Spleen (tissue), 11 donors: ENCODE data around the gene RAB33B. TPM values are rescaled to one million over a fixed set of nuclear protein-coding genes. Genes with fewer than 3 reads are reported as not detected.

Experiments used
- DNase-seq: peaks from one replicate; pipeline ENCODE4 v3.0.0-alpha.2; 2020
- H3K27ac ChIP-seq, 8 donors: fragments of 200-600 bp; sonication (generic) in 7 of 8; 1 replicate in 4 of 8; 2 replicates in 4 of 8; pipeline versions ENCODE4 v1.5.0 to v1.8.0; 2016 to 2021; ENCODE audit warnings: inconsistent platforms in 4 of 8, mild to moderate bottlenecking in 4 of 8, moderate library complexity in 1 of 8
- H3K27me3 ChIP-seq, 7 donors: fragments of 200-600 bp; sonication (generic) in 6 of 7; replicated peaks in 1 of 7; 1 replicate in 4 of 7; 2 replicates in 3 of 7; pipeline versions ENCODE4 v1.5.0 to v1.8.0; 2016 to 2021; ENCODE audit warnings: inconsistent platforms in 3 of 7, mild to moderate bottlenecking in 1 of 7
- H3K36me3 ChIP-seq, 6 donors: fragments of 200-600 bp; sonication (generic) in 5 of 6; 1 replicate in 4 of 6; 2 replicates in 2 of 6; pipeline versions ENCODE4 v1.5.0 to v1.8.0; 2016 to 2021; ENCODE audit warnings: inconsistent platforms in 2 of 6
- H3K4me1 ChIP-seq, 6 donors: fragments of 200-600 bp; sonication (generic) in 5 of 6; 1 replicate in 3 of 6; 2 replicates in 3 of 6; pipeline versions ENCODE4 v1.5.0 to v1.8.0; 2016 to 2021; ENCODE audit warnings: inconsistent platforms in 3 of 6
- H3K4me3 ChIP-seq, 8 donors: fragments of 200-600 bp; sonication (generic) in 7 of 8; 1 replicate in 4 of 8; 2 replicates in 4 of 8; pipeline versions ENCODE4 v1.5.0 to v1.8.0; 2016 to 2021; ENCODE audit warnings: inconsistent platforms in 4 of 8, mild to moderate bottlenecking in 4 of 8, moderate library complexity in 2 of 8
- H3K9me3 ChIP-seq, 8 donors: fragments of 200-600 bp; sonication (generic) in 7 of 8; 1 replicate in 4 of 8; 2 replicates in 4 of 8; pipeline versions ENCODE4 v1.5.0 to v1.8.0; 2016 to 2021; ENCODE audit warnings: inconsistent platforms in 4 of 8
- CTCF ChIP-seq, 11 experiments: fragments of 200-600 bp in 7 of 11; fragments of 450-650 bp in 4 of 11; sonication (generic) in 4 of 11; IDR thresholded peaks in 8 of 11; conservative IDR thresholded peaks in 3 of 11; 1 replicate in 7 of 11; 2 replicates in 4 of 11; pipeline versions ENCODE4 v1.4.0 to v1.8.0; 2016 to 2021; ENCODE audit warnings: antibody characterized with exemption in 11 of 11, inconsistent platforms in 4 of 11, mild to moderate bottlenecking in 1 of 11
- POLR2A ChIP-seq, 3 donors: fragments of 450-650 bp; IDR thresholded peaks; one replicate each; pipeline ENCODE4 v1.5.1; 2017; ENCODE audit warnings: antibody characterized with exemption in 3 of 3, mild to moderate bottlenecking in 1 of 3
- POLR2AphosphoS5 ChIP-seq, 3 donors: sonication (generic); formaldehyde crosslinking; IDR thresholded peaks; one replicate each; pipeline ENCODE4 v1.5.1; 2017; ENCODE audit warnings: antibody characterized with exemption in 3 of 3
- WGBS, 5 donors: extraction: QIAGEN DNeasy Blood & Tissue Kit in 3 of 5; methylation state at CpG; one replicate each; pipeline versions ENCODE4 v1.1.5 to v1.1.7; 2013 to 2018; 5-methylcytosine and 5-hydroxymethylcytosine counted together
- intact Hi-C: fragments of 100-400 bp; cut with DNase I; formaldehyde crosslinking; loops from one replicate; pipeline ENCODE4 v1.15.0; 2023; ENCODE audit warnings: low total_unique reads
- polyA plus RNA-seq, 3 donors: library from polyadenylated mRNA; stranded (reverse); fragments of 200-250 nt; gene quantifications; one replicate each; pipeline ENCODE4 v1.2.1, GENCODE V29; 2013
- total RNA-seq, 7 donors: library from RNA; depleted of rRNA in 3 of 7; stranded (reverse); fragments of >200 nt in 3 of 7; fragmentation: NEBNext Ultra II Directional in 4 of 7; extraction: Animal tissue kit (Norgen Biotek cat#: 25700) in 4 of 7; gene quantifications; one replicate each; pipeline versions ENCODE4 v1.1.0 to v1.2.1, GENCODE V29; 2016 to 2021
- donor health status: healthy with polysubstance abuse.
- donor health status: DM: no; HTN: no; CAD: no; lungs with moderate emphysema.
- donor health status: DM: no; HTN: no; CAD: no.
- donor health status: Bipolar disorder and iron deficiency.
- donor health status: healthy.
- donor health status: DM: no; HTN: no; CAD: no.
- donor health status: DM: yes; HTN: yes; CAD: no.

The RAB33B gene
- total and polyA plus RNA-seq, 10 donors: 3.3 to 12.4 (median 9.0) TPM

DNA sequence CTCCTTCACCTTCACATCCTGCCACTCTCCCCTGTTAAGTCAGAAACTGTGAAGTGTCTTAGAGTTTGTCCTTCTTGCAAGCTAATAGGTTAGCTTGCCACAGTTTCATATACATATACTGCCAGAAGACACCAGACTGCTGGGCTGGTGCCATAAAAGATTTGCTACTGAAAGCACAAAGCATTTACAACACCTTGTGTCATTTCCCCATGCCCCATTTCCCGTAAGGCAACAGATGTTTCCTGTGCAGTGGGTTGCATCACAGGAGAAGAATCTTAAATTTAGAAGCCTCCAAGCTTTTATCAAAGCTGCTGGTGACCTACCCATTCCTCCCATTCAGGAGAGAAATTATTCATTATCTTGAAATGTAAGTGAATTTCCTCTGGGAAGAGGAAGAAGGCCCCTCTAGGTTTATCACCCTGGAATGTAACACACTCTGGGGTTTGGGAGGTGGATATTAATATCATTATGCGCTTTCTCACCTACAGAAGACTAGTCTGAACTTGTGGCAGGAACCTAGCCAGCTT lies 34.5 kb upstream of the RAB33B start:
- H3K4me3 ChIP-seq: peak overlapping the region in 1 of 8 donors; percentile 35
- TF ChIP-seq CTCF (IDR thresholded peaks at IDR 0.05 in 8 of 11, conservative IDR thresholded peaks at IDR 0.05 in 3 of 11) (no peak), POLR2A (IDR thresholded peaks at IDR 0.05) (no peak), POLR2AphosphoS5 (IDR thresholded peaks at IDR 0.05) (peak in 1 of 3 donors; percentile 87)
- DNase-seq: no peak
- H3K27me3 ChIP-seq: no peaks in the 10 kb centered on the region
- H3K36me3 ChIP-seq: peaks cover 0 to 11% (median 0%) of the 10 kb centered on the region in 6 donors
- H3K4me1 ChIP-seq: peaks cover 0 to 44% (median 18%) of the 10 kb centered on the region in 6 donors
- peaks cover 0 to 43% (median 23%) of the 10 kb centered on the region in 8 donors for H3K9me3 ChIP-seq
- H3K27ac ChIP-seq: peak overlapping the region in 7 of 8 donors; percentile 57 to 90 (median 83)
- 26 to 35% (median 31%) methylated on average over 2 of the region's 2 CpGs for WGBS, 5 donors
- intact Hi-C loops: loop anchor here (10.0 kb wide), 1 partner anchor 105 kb away; no protein-coding TSS in a partner anchor

DNA sequence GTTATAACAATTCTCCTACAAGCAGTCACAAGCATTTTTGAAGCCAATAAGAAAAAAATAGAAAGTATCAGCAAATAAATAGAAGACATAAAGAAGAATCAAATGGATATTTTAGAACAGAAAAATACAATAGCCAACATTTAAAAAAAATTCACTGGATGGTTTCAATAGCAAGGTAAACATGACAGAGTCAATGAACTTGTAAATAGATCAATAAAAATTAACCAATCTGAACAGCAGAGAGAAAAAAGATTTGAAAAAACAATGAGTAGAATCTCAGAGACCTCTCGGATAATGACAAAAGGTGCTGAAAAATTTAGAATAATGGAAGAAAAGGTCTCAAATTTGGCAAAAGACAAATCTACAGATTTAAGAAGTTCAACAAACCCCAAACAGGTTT lies 33.3 kb upstream of the RAB33B start:
- Histone ChIP-seq H3K4me3 (no peak overlapping the region), H3K4me1 (peaks cover 0 to 44% (median 18%) of the 10 kb centered on the region in 6 donors), H3K9me3 (peaks cover 0 to 31% (median 14%) of the 10 kb centered on the region in 8 donors), H3K27ac (peak overlapping the region in 3 of 8 donors; percentile 85 to 90 (median 89)), H3K36me3 (peaks cover 0 to 4% (median 0%) of the 10 kb centered on the region in 6 donors), H3K27me3 (no peaks in the 10 kb centered on the region)
- TF ChIP-seq CTCF (IDR thresholded peaks at IDR 0.05 in 8 of 11, conservative IDR thresholded peaks at IDR 0.05 in 3 of 11) (no peak), POLR2A (IDR thresholded peaks at IDR 0.05) (no peak), POLR2AphosphoS5 (IDR thresholded peaks at IDR 0.05) (no peak)
- intact Hi-C loops: no loop called here
- 94 to 100% (median 95%) methylated on average over 1 of the region's 1 CpG for WGBS, 5 donors
- DNase-seq: no peak

DNA sequence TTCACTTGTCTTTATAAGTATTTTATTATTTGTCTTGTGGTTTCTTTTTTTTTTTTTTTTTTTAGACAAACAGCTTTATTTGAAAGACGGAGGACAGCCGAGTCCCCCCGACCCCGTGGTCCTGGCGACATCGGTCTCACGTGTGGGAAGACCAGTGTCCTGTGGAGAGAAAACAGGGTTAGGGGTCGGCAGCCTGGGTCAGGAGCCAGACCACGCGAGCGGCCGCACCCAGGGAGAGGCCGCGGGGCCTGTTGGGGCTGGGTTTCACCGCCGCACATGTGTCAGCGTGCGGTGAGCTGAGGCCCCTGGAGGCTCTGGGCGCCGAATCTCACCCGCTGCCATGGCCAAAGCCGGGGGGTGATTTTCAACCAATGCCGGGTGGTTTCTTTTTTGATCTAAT lies 17.8 kb upstream of the RAB33B start:
- Histone ChIP-seq H3K4me3 (no peak overlapping the region), H3K36me3 (peaks cover 0 to 21% (median 0%) of the 10 kb centered on the region in 6 donors), H3K9me3 (peaks cover 0 to 59% (median 40%) of the 10 kb centered on the region in 8 donors), H3K4me1 (no peaks in the 10 kb centered on the region), H3K27me3 (no peaks in the 10 kb centered on the region), H3K27ac (peak overlapping the region in 1 of 8 donors; percentile 29)
- 95 to 98% (median 96%) methylated on average over 23 of the region's 23 CpGs for WGBS, 5 donors
- TF ChIP-seq POLR2A (IDR thresholded peaks at IDR 0.05) (no peak), POLR2AphosphoS5 (IDR thresholded peaks at IDR 0.05) (no peak), CTCF (IDR thresholded peaks at IDR 0.05 in 8 of 11, conservative IDR thresholded peaks at IDR 0.05 in 3 of 11) (no peak)
- peak; percentile 69 for DNase-seq
- intact Hi-C loops: no loop called here

- intact Hi-C loops: no loop called here
- Histone ChIP-seq H3K27me3 (no peaks in the 10 kb centered on the region), H3K4me1 (no peaks in the 10 kb centered on the region), H3K9me3 (peaks cover 0 to 48% (median 39%) of the 10 kb centered on the region in 8 donors), H3K4me3 (no peak overlapping the region), H3K27ac (no peak overlapping the region), H3K36me3 (peaks cover 0 to 23% (median 0%) of the 10 kb centered on the region in 6 donors)
- WGBS, 5 donors: 84 to 94% (median 90%) methylated on average over 2 of the region's 2 CpGs
- no peak for DNase-seq
- no peak for TF ChIP-seq POLR2A (IDR thresholded peaks at IDR 0.05)
- no peak for TF ChIP-seq CTCF (IDR thresholded peaks at IDR 0.05 in 8 of 11, conservative IDR thresholded peaks at IDR 0.05 in 3 of 11)
- TF ChIP-seq POLR2AphosphoS5 (IDR thresholded peaks at IDR 0.05): no peak
Observed at GRCh38 chr4:139438141-139438540, 15.8 kb upstream of the RAB33B start.
